HG02588 (cell line): ENCODE measurements around the gene DGLUCY.
"Not testable (repeated sequence)": the region's sequence is repeated elsewhere in the genome, so short reads cannot be mapped to it uniquely, and the experiment has no call there.

Experiments used
- ATAC-seq: cut with Tn5 transposase; IDR thresholded peaks from one replicate; pipeline ENCODE4 v1.9.1; 2021; ENCODE audit warnings: mild to moderate bottlenecking, moderate library complexity; ENCODE audit not compliant: unreplicated experiment

DGLUCY gene

DNA sequence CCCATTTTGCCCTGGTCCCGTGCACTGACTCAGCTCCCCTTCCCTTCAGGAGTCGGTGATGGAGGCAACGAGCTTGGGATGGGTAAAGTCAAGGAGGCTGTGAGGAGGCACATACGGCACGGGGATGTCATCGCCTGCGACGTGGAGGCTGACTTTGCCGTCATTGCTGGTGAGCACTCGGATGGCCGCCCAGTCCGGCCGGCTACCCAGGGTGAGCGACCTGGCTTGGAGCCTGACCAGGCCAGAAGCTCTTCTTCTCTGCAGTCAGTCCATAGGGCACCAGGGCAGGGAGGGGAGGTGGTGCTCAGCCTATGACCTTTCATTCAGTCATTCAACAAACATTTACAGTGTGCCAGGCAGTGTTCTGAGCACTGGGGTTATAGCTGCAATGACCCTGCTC, 90.8 kb downstream of the DGLUCY start:
- ATAC-seq = no peak

DNA sequence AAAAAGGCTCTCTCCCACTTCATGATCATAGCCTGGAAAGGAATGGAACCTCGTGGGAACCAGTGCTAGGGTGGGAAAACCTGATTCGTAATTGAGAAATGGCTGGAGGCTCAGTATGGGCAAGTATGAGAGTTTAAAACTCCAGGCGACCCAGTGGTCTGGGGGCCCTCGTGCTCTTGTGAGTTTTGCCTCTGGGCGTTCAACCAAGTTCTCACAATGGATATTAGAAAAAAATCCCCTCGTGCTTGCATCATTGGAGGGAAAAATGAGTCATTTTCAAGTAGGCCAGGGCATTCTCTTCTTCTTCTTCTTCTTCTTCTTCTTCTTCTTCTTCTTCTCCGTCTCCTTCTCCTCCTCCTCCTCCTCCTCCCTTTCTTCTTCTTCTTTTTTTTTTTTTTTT, 91.6 kb downstream of the DGLUCY start:
- no peak for ATAC-seq

DNA sequence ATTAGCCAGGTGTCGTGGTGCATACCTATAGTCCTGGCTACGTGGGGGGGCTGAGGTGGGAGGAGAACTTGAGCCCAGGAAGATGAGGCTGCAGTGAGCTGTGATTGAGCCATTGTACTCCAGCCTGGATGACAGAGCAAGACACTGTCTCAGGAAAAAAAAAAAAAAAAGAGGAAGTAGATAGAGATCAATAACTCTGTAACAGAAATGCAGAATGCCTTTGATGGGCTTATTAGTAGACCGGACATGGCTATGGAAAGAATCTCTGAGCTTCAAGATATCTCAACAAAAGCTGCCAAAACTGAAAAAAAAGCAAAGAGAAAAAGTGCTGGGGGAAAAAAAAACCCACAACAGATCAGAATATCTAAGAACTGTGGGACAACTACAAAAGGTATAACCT, 93.1 kb downstream of the DGLUCY start:
- no peak for ATAC-seq

DNA sequence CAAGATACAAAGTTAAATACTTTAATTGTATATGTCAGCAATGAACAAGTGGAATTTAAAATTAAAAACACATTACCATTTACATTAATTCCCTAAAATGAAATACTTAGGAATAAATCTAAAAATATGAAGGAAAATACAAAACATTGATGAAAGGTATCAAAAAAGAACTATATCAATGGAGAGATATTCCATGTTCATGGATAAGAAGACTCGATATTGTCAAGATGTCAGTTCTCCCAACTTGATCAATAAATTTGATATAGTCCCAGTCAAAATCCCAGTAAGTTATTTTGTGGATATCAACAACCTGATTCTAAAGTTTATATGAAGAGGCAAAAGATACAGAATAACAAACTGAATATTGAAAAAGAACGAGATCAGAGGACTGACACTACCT, 97.1 kb downstream of the DGLUCY start:
- no peak for ATAC-seq

DNA sequence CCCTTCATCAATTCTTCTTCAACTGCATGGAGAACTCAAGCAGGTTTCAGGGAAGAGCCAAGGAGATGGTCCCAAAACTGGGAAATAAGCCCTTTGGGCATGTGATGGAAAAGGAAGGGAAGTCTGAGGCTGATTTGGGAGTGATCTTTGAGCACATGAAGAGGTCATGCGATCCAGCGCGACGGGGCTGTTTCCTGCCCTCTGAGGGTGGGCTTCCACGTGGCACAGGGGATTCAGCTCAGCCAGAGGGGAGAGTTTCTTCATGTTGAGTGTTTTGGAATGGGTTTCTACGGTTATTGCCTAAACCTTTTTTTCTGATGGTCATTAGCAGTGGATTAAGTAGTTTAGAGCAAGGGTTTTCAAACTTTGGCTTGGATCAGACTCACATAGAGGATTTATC, 100.4 kb downstream of the DGLUCY start:
- ATAC-seq = no peak

DNA sequence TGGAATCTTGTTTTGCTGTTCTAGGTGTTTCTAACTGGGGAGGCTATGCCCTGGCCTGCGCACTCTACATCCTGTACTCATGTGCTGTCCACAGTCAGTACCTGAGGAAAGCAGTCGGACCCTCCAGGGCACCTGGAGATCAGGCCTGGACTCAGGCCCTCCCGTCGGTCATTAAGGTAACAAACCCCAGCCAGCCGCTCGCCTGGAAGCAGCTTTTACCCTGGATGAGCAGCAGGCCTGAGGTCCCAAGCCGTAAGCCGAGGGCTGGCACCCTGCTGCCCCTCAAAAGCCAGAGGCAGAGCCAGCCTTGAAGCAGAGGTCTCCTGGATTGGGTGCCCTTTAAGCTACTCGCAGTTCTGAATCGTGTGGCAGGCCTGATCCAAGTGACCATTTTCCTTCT, 101.5 kb downstream of the DGLUCY start:
- no peak for ATAC-seq

DNA sequence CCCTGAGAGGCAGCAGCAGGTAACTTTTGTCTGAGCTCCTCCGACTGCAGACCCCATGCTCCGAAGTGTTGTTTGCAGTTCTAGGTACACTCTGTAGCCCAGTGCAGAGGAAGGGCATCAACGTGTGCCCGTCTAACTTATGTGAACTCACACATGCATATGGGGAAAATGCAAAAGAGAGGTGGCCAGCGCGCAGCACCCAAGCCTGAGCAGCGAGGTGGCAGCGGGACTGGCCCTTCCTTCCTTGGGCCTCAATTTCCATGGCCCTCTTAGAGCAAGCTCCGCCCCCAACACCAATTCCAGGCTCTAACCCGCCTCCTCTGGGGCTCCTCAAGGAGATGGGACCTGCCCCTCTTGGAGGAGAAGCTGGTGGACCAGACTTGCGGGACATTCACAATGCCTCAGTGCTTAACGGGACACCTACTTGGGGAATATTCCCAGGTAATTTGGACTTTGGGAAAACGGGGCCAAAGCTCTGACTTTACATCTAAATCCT, 102.9 kb downstream of the DGLUCY start:
- ATAC-seq = no peak

DNA sequence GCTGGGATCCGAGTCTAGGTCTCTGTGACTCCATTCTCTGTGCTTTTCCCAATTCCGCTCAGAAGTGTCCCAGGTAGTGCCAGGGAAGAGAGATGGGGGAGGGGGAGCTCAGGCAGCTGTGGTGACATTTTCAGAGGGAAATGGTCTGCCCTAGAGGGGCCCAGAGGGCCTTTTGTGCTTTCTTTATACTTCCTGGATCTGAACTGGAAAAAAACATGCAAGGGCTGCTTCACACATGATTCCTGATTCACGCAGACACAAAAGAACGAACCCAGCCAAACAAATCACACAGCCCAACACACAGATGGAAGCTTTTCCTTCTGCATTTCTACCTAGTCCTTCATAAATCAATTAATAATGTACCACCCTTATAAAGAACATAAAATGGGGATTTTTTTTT, 104.1 kb downstream of the DGLUCY start:
- ATAC-seq = no peak

DNA sequence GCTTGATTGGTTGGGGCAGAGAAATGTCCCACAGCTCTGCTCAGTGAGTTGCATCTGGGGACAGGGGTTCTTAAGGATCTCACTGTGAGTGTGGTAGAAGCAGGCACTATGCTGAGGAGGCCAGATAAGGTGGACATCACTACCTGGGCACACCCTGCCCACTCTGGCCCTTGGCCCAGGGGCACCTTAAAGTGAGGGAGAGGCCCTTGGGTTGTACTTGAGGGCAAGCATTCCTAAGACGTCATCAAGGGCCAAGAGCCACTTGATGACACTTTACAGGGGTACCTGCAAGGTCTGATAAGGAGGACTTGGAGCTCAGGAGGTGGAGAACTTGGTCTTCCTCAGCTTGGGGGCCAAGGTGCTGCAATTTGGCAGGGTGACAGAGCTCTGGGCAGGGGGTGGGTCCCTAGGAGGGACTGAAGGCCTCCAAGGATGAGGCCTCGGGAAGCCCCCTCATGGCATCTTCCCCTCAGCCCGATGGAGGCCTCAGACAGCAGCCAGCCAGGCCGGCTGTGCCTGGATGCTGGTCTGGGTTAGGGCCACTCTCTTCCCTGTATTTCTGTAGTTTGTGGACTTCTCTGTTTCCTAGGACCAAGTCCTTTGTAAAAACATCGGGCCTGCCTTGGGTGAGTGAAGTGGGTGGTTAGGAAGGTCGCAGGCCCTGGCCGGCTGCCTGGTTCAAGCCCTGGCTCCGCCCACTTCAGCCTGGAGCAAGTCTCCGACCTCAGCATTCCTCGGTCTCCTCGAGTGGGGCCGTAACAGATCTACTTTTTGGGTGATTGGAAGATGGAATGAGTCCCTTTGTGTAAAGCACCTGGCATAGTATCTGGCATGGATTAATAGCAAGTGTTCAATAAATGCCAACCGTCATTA, 105.9 kb downstream of the DGLUCY start:
- no peak for ATAC-seq

DNA sequence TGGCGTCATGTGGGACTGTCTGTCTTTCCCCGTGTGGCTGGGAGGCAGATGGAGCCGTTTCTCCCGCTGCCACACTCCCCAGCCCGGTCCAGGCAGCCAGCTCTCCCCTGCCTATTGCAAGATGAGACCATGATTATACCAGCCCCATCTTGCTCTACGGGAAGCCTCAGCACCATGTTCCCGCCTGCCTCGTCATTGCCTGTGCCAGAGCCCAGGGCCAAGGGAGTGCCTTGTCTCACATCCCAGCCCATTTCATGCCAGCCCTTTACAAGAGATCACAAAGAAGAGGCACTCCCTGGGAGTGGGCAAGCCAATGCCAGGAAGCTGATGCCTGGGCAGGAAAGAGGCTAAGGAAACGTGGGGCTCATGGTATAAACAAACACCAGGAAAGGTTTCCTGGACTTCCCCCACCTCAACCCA, 106.7 kb downstream of the DGLUCY start:
- no peak for ATAC-seq

DNA sequence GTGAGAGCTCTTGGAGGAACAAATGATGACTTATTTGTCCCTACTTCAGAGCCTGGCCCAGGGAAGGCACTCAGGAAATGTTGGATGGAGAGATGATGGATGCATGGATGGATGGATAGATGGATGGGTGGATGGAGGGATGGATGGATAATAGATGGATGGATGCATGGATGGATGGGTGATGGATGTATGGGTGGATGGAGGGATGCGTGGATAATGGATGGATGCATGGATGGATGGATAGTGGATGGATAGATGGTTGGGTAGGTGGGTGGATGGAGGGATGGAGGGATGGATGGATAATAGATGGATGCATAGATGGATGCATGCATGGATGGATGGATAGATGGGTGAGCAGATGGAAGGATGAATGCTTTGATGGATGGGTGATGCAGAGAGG, 107.4 kb downstream of the DGLUCY start:
- no peak for ATAC-seq

DNA sequence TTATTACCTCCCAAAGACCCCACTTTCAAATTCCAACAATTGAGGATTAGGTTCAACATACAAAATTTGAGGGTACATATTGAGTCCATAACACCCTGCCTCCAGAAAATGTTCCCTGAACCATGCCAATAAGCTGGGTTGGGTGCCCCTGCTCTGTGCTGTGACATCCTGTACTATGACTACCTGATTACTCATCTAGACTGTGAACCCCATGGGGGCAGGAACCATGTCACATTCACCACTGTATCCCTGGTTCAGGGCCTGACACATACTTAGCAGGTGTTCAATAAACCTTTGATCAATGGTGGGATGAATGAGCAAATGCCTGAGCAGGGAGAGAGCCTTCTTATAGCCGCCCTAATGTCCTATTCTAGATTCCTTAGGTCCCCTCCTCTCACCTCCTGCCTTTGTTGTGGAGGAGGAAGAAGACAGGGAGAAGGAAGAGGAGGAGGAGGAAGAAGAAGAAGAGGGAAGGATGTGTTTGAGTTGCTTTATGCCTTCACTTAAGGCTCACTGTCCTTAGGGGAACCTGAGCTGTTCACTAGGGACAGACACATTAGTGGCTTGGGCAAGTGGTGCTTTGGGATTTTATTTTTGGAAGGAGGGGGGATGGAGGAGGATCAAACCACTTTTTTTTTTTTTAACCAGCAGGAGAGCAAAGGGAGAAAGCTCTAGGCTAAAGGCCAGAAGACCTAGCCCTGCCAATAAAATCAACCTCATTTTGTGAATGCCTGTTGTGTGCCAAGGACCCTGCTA, 109.3 kb downstream of the DGLUCY start:
- no peak for ATAC-seq

DNA sequence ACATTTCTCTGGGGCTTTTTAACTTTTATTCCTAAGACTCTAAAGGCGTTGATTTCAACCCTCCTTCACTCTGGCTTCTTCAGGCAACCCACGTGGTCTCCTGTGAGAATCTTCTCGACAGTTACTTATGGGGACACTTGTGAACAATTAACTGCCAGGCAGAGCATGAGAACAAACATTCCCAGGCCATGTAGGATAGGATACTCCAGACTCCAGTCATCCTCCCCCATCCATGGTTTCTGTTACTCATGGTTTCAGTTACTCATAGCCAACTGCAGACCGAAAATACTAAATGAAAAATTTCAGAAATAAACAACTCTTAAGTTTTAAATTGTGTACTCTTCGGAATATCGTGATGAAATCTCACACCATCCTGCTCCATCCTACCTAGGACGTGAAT, 111.2 kb downstream of the DGLUCY start:
- ATAC-seq = no peak

DNA sequence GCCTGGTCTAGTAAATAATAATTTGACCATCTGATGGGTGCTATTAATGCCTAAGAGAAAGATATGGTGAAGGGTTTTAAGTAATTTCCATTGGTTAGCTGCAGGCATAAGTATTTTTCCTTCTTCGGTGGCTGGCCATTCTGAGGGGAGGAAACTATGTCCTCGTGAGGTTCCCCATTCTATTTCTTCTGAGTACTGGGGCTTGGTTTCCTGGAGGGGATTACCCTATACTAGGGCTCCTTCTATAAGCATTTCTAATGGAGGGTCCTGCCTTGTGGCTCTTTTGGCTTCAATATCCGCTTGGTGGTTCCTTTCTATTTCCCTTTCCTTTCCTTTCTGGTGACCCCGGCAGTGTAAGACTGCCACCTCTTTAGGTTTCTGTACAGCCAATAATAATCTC, 112.5 kb downstream of the DGLUCY start:
- ATAC-seq = not testable (repeated sequence)

DNA sequence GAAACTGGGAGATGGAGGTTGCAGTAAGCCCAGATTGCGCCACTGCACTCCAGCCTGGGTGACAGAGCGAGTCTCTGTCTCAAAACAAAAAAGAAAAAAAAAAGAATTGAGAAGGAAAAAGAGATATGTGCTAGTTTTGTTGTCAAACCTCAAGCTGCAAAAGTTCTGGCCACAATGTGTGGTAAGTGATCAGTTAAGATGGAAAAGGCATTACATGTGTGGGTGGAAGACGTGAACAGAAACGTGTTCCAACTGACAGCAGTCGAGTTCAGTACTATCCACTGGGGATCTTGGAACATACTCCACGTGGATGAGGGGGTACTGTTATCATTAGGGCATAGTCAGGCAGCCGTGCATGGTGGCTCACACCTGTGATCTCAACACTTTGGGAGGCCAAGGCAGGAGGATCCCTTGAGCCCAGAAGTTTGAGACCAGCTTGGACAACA, 113.3 kb downstream of the DGLUCY start:
- no peak for ATAC-seq

DNA sequence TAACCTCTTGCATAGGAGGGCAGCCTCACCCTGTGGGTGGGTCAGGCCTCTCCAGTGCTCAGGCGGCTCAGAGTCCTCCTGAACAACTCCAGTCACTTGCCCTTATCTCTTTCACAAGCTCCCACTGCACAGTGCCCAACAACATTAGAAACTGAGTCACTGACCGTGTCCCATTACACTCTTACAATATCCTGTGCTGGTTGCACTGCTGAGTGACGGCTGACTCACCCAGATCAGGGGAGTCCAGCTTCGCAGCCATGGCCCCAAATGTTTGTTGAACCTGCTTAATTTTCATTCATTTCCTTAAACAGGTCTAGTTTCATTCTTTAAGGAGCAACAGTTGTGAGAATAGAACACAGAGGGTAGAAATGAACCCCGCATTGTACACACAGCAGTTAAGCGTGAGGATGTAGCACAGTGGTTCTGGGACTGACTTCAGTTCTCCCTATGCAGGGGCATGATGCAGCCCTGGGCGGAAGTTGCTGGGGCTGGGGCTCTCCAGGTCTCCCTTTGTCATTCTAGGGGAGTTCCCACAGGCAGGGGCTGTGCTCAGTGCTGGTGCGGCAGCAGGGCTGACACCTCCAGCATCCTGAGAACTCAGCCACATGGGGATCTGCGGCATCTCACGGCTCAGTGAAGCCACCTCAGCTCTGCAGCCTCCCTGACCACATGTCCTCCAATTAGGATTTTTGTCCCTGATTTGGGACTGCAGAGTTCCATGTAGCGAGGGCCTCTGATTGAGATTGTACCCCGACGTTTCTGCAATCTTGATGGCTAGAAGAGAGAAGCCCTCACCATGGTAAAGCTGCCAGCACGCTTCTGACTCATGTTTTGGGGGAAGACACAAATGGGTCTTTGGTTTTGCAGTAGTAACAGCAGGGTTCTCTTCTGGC, 114.5 kb downstream of the DGLUCY start:
- peak; percentile 90 for ATAC-seq

DNA sequence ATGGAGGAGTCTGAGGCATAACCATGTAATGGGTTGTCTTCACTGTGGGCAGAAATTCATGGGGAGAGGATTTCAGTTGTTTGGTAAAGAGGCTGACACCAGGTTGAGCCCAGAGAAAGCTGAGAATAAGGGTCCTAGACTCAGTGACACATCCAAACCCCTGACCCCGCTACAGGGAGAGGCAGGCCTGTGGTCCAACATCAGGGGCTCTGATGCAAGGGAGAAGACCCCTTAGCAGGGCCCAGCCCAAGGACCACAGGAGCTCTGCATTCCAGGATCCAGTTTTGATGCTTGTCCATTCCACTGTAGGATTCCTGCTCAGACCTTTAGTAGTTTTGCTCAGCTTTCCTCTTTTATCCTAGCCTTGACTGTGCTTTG, 115.1 kb downstream of the DGLUCY start:
- no peak for ATAC-seq

DNA sequence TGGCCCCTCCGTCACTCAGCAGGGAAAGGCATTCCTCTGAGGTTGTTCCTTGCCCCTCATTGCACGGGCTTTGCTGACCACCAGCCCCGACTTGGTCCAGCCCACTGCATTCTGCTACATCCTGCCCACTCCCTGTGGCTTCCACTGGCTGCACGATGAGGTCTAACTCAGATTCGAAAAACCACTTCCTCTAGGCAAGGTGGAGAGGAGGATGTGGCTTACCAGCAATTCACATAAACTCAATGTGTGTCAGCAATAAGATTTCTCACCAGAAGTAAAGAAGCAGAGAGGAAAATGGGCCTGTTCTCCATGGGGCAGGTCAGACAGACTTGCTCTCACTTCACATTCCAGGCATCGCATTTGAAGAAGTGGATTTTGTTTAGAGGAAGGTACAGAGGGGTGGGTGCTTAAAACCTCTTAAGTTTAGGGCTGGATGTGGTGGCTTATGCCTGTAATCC, 115.9 kb downstream of the DGLUCY start:
- ATAC-seq = peak; percentile 53

DNA sequence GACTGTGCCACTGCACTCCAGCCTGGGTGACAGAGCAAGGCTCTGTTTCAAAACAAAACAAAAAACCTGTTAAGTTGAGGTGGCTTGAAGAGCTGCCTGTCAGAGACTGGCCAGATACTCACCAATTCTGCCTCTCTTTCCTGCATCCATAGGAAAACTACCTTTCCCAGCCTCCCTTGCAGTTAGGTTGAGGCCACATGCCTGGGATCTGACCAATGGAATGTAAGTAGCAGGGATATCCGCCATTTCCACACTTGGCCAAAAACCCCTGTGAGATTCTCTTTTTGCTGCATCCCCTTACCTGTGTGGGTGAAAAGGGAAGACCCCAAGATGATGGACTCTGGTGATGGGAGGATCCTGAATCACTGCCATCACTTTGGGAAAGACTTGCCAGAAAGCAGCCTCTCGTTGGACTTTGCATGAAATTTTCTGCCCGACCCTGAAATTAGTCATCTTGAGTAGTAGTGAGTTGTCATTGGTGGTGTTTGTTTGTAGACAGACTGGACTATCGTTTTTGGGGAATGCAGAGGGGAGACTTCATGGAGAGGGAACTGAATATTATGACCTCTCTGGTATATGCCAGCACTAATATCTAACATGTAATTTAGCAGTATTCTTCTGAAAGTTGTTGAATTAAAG, 116.6 kb downstream of the DGLUCY start:
- no peak for ATAC-seq

DNA sequence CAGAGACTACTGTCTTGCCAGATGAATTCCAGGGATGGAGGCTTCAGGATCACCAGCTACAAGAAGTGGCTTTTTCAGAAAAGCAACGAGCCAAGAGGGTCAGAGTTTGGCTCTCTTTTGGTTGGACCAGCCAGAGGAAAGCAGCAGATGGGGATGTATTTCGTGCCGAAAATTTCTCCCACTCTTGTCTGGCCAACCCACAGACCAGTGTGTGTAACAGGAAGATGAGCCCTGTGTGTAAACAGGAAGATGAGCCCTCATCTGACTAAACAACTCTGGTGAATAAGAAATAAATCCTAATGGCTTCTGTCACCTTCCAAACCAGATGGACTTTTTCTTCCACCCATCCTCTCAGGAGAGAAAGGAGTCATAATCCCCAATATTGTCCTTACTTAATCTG, 117.6 kb downstream of the DGLUCY start:
- ATAC-seq = no peak
